Osteocyte (in vitro differentiated cells): ENCODE measurements around the gene CXXC5. TPM values are rescaled to one million over a fixed set of nuclear protein-coding genes. Genes with fewer than 3 reads are reported as not detected.

Experiments used
- DNase-seq: peaks from one replicate; pipeline ENCODE4 v3.0.0; 2021; ENCODE audit warnings: mixed read lengths; ENCODE audit not compliant: unreplicated experiment; ENCODE audit errors: extremely low spot score
- H3K27ac Mint-ChIP-seq: one replicate; pipeline ENCODE4 v1.8.0; 2021; ENCODE audit warnings: mild to moderate bottlenecking, mixed read lengths; ENCODE audit not compliant: unreplicated experiment
- H3K27me3 Mint-ChIP-seq: one replicate; pipeline ENCODE4 v1.8.0; 2021; ENCODE audit warnings: mixed read lengths; ENCODE audit not compliant: unreplicated experiment
- H3K36me3 Mint-ChIP-seq: one replicate; pipeline ENCODE4 v1.8.0; 2021; ENCODE audit warnings: mixed read lengths; ENCODE audit not compliant: unreplicated experiment
- H3K4me1 Mint-ChIP-seq: one replicate; pipeline ENCODE4 v1.8.0; 2021; ENCODE audit warnings: mixed read lengths; ENCODE audit not compliant: unreplicated experiment
- H3K4me3 Mint-ChIP-seq: one replicate; pipeline ENCODE4 v1.8.0; 2021; ENCODE audit warnings: mild to moderate bottlenecking, moderate library complexity, mixed read lengths; ENCODE audit not compliant: unreplicated experiment
- H3K9me3 Mint-ChIP-seq: one replicate; pipeline ENCODE4 v1.8.0; 2021; ENCODE audit warnings: mixed read lengths; ENCODE audit not compliant: unreplicated experiment
- CTCF ChIP-seq: fragments of 200-600 bp; sonication (generic); IDR thresholded peaks from 2 replicates; pipeline ENCODE4 v1.5.0; 2021; ENCODE audit warnings: antibody characterized with exemption, mild to moderate bottlenecking, moderate library complexity
- total RNA-seq: library from RNA; stranded (reverse); gene quantifications from 2 replicates; pipeline ENCODE4 v1.2.1, GENCODE V29; 2021

CXXC5 gene
- total RNA-seq, 1 donor from 2014 or later: 259 TPM

- no peak overlapping the region for H3K4me3 Mint-ChIP-seq
- H3K27me3 Mint-ChIP-seq: no peaks in the 10 kb centered on the region
- DNase-seq: no peak
- H3K9me3 Mint-ChIP-seq: no peaks in the 10 kb centered on the region
- H3K36me3 Mint-ChIP-seq: no peaks in the 10 kb centered on the region
- no peak for TF ChIP-seq CTCF
- H3K27ac Mint-ChIP-seq: no peak overlapping the region
- H3K4me1 Mint-ChIP-seq: peaks cover 60% of the 10 kb centered on the region
Measured at GRCh38 chr5:139704748-139705147, 56.6 kb downstream of the CXXC5 start.

GRCh38 chr5:139705191-139705590, 57.0 kb downstream of the CXXC5 start:
- Mint-ChIP-seq H3K9me3 (no peaks in the 10 kb centered on the region), H3K27me3 (no peaks in the 10 kb centered on the region), H3K4me3 (no peak overlapping the region), H3K27ac (peak overlapping the region; percentile 67), H3K36me3 (no peaks in the 10 kb centered on the region), H3K4me1 (peaks cover 60% of the 10 kb centered on the region)
- TF ChIP-seq CTCF: no peak
- no peak for DNase-seq

- DNase-seq: no peak
- no peaks in the 10 kb centered on the region for H3K9me3 Mint-ChIP-seq
- H3K27me3 Mint-ChIP-seq: no peaks in the 10 kb centered on the region
- no peaks in the 10 kb centered on the region for H3K36me3 Mint-ChIP-seq
- TF ChIP-seq CTCF: no peak
- peak overlapping the region; percentile 67 for H3K27ac Mint-ChIP-seq
- H3K4me1 Mint-ChIP-seq: peaks cover 57% of the 10 kb centered on the region
- no peak overlapping the region for H3K4me3 Mint-ChIP-seq
Measured at GRCh38 chr5:139705655-139706587, 57.8 kb downstream of the CXXC5 start.

GRCh38 chr5:139707445-139708003, 59.4 kb downstream of the CXXC5 start:
- Mint-ChIP-seq H3K4me1 (peaks cover 57% of the 10 kb centered on the region), H3K36me3 (no peaks in the 10 kb centered on the region), H3K27ac (peak overlapping the region; percentile 94), H3K4me3 (no peak overlapping the region), H3K9me3 (no peaks in the 10 kb centered on the region), H3K27me3 (no peaks in the 10 kb centered on the region)
- TF ChIP-seq CTCF: no peak
- DNase-seq: no peak

GRCh38 chr5:139708434-139708861, 60.3 kb downstream of the CXXC5 start:
- DNase-seq: no peak
- H3K27ac Mint-ChIP-seq: peak overlapping the region; percentile 94
- H3K4me1 Mint-ChIP-seq: peaks cover 65% of the 10 kb centered on the region

More at GRCh38 chr5:139708434-139708861, 60.3 kb downstream of the CXXC5 start:
- TF ChIP-seq CTCF: no peak
- H3K36me3 Mint-ChIP-seq: no peaks in the 10 kb centered on the region
- no peaks in the 10 kb centered on the region for H3K27me3 Mint-ChIP-seq
- no peaks in the 10 kb centered on the region for H3K9me3 Mint-ChIP-seq
- peak overlapping the region; percentile 60 for H3K4me3 Mint-ChIP-seq
